MCF 10A (cell line): Measurements from ENCODE around the gene MAPK8IP2. TPM values are rescaled to one million over a fixed set of nuclear protein-coding genes. Genes with fewer than 3 reads are reported as not detected.

Source experiments
- BruUV-seq: library from RNA; stranded (reverse); fragments of 400-500 nt; replicated peaks from 2 replicates; lab custom pipeline; 2021; lab: Mats Ljungman, UMichigan
- CTCF ChIA-PET: fragments of 300-600 bp; sonication (Branson Sonifier 250); formaldehyde crosslinking; extraction: SDS; loops from one replicate; lab custom pipeline; 2021; ENCODE audit warnings: antibody characterized with exemption, inconsistent platforms; lab: Yijun Ruan, JAX
- POLR2A ChIA-PET: fragments of 300-600, 350-650 bp; sonication (Branson Sonifier 250); formaldehyde crosslinking; extraction: SDS; loops from one replicate; lab custom pipeline; 2020; ENCODE audit warnings: antibody characterized with exemption, inconsistent platforms; lab: Yijun Ruan, JAX
- DNase-seq: peaks from one replicate; pipeline ENCODE4 v3.0.0-alpha.2; 2018; ENCODE audit not compliant: unreplicated experiment
- H3K27ac Mint-ChIP-seq: one replicate; pipeline ENCODE4 v1.8.0; 2022; ENCODE audit warnings: mild to moderate bottlenecking, low read depth, mixed read lengths; ENCODE audit not compliant: unreplicated experiment
- H3K27me3 Mint-ChIP-seq: one replicate; pipeline ENCODE4 v1.8.0; 2022; ENCODE audit warnings: mixed read lengths; ENCODE audit not compliant: insufficient read depth, unreplicated experiment
- H3K36me3 Mint-ChIP-seq: one replicate; pipeline ENCODE4 v1.8.0; 2022; ENCODE audit warnings: mild to moderate bottlenecking, moderate library complexity, mixed read lengths; ENCODE audit not compliant: insufficient read depth, unreplicated experiment
- H3K4me1 Mint-ChIP-seq: one replicate; pipeline ENCODE4 v1.8.0; 2022; ENCODE audit warnings: mixed read lengths; ENCODE audit not compliant: insufficient read depth, unreplicated experiment
- H3K4me3 Mint-ChIP-seq: one replicate; pipeline ENCODE4 v1.8.0; 2022; ENCODE audit warnings: mild to moderate bottlenecking, moderate library complexity, mixed read lengths; ENCODE audit not compliant: unreplicated experiment
- H3K9me3 Mint-ChIP-seq: one replicate; pipeline ENCODE4 v1.8.0; 2022; ENCODE audit warnings: mixed read lengths; ENCODE audit not compliant: unreplicated experiment
- intact Hi-C: fragments of 100-400 bp; cut with micrococcal nuclease; formaldehyde crosslinking; loops from 2 replicates; pipeline ENCODE4 v1.14.1; 2022
- total RNA-seq: library from RNA; stranded (reverse); gene quantifications from 2 replicates; pipeline ENCODE4 v1.2.3, GENCODE V29; 2022
- TF ChIP-seq, protein P1 (sequence below): fragments of 200-600 bp; IDR thresholded peaks from one replicate; pipeline ENCODE4 v1.8.0; 2022; ENCODE audit warnings: antibody characterized with exemption, mild to moderate bottlenecking; ENCODE audit not compliant: unreplicated experiment

Gene MAPK8IP2
- total RNA-seq, 1 experiment from 2014 or later, result 1.2 TPM

DNA sequence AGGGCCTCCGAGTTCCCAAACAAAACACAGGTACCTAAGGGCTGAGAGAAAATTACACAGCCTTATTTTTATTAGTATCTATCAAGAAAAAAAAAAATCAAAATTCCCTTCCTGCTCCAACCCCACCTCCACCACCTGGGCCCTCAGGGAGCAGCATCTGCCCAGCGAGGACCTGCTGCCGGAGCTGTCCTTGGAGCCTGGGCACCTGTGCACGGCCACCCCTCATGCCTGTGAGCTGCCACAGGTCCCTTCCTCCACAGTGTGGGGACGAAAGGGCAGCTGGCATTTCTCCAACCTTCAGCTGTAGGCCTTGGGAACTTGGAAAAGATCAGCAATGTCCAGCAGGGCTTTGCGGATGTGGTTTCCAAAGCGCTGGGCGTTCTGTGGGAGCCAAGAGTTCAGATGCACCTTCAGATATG is 31.5 kb upstream of the MAPK8IP2 start:
- Mint-ChIP-seq H3K4me1 (no peaks in the 10 kb centered on the region), H3K27ac (no peak overlapping the region), H3K9me3 (no peaks in the 10 kb centered on the region), H3K36me3 (peaks cover 54% of the 10 kb centered on the region), H3K4me3 (no peak overlapping the region), H3K27me3 (no peaks in the 10 kb centered on the region)
- no peak for DNase-seq
- CTCF ChIA-PET, result interaction anchor here (0.5 to 2.0 kb wide), 5 partner anchors 9 to 52 kb away, joined by 3 to 5 read pairs (median 4); partner anchors contain the start of gene CHKB
- no TSS peak for BruUV-seq
- POLR2A ChIA-PET, result interaction anchor here (0.7 to 2.3 kb wide), 4 partner anchors 13 to 44 kb away, joined by 3 to 8 read pairs (median 6); partner anchors contain the start of genes CHKB and SCO2
- intact Hi-C loops, result no loop called here
- TF ChIP-seq, protein P1, sequence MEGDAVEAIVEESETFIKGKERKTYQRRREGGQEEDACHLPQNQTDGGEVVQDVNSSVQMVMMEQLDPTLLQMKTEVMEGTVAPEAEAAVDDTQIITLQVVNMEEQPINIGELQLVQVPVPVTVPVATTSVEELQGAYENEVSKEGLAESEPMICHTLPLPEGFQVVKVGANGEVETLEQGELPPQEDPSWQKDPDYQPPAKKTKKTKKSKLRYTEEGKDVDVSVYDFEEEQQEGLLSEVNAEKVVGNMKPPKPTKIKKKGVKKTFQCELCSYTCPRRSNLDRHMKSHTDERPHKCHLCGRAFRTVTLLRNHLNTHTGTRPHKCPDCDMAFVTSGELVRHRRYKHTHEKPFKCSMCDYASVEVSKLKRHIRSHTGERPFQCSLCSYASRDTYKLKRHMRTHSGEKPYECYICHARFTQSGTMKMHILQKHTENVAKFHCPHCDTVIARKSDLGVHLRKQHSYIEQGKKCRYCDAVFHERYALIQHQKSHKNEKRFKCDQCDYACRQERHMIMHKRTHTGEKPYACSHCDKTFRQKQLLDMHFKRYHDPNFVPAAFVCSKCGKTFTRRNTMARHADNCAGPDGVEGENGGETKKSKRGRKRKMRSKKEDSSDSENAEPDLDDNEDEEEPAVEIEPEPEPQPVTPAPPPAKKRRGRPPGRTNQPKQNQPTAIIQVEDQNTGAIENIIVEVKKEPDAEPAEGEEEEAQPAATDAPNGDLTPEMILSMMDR, result no peak

DNA sequence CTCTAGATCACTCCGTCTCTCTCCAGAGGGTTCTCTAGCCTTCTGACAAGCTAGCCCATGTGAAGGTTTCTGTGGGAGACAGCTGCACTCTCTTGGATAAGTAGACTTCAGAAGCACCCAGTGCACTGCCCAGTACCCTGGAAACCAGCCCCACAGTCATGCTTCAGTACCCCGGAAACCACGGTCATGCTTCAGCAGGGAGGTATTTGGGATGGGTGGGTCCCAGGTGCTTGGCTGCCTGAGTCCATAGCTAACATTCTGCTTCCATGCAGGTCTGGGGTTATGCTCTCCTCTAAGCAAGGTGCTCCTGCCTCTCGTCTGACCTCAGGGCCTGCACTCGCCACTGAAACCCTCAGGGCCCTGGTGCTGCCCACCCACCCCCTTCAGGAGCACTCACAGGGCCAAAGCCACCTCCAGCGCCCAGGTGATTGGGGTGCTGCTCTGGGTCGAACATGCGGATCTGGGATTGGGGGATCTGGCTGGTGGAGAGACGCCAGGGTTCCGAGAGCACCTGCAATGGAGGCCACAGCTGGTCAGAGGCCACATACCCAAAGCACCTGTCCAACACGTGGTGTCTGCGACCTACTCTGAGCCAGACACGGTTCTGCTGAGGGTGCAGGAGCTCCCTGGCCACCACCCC is 30.6 kb upstream of the MAPK8IP2 start:
- no TSS peak for BruUV-seq
- Mint-ChIP-seq H3K4me1 (no peaks in the 10 kb centered on the region), H3K9me3 (no peaks in the 10 kb centered on the region), H3K36me3 (peaks cover 60% of the 10 kb centered on the region), H3K4me3 (no peak overlapping the region), H3K27ac (no peak overlapping the region), H3K27me3 (no peaks in the 10 kb centered on the region)
- no peak for DNase-seq
- CTCF ChIA-PET, result interaction anchor here (0.5 to 2.0 kb wide), 4 partner anchors 12 to 51 kb away, joined by 4 to 7 read pairs (median 4); partner anchors contain the start of gene CHKB
- POLR2A ChIA-PET, result interaction anchor here (1.0 to 2.3 kb wide), 3 partner anchors 12 to 45 kb away, joined by 4 to 8 read pairs (median 7); partner anchors contain the start of genes CHKB and SCO2
- TF ChIP-seq, protein P1, result no peak
- intact Hi-C loops, result no loop called here

GRCh38 chr22:50570861-50571260 is 29.7 kb upstream of the MAPK8IP2 start:
- H3K9me3 Mint-ChIP-seq, result no peaks in the 10 kb centered on the region
- intact Hi-C loops, result no loop called here
- no peak overlapping the region for H3K4me3 Mint-ChIP-seq
- CTCF ChIA-PET, result interaction anchor here (0.6 to 2.2 kb wide), 2 partner anchors 8 to 14 kb away, joined by 7 to 13 read pairs; partner anchors contain the start of gene SYCE3
- H3K4me1 Mint-ChIP-seq, result no peaks in the 10 kb centered on the region
- POLR2A ChIA-PET, result interaction anchor here (2.3 kb wide), 1 partner anchor 11 kb away, joined by 8 read pairs; the partner anchor contains the start of gene CHKB
- no peak overlapping the region for H3K27ac Mint-ChIP-seq
- peaks cover 60% of the 10 kb centered on the region for H3K36me3 Mint-ChIP-seq
- TF ChIP-seq, protein P1, result no peak
- BruUV-seq, result no TSS peak
- no peak for DNase-seq
- no peaks in the 10 kb centered on the region for H3K27me3 Mint-ChIP-seq
